ENCODE measurements around the gene SBF2.

GRCh38 chr11:9759519-9760192, 534.4 kb downstream of the SBF2 start:
- no peak for TF ChIP-seq CTCF (conservative IDR thresholded peaks at IDR 0.05)
- no peak for TF ChIP-seq ZFX (IDR thresholded peaks at IDR 0.05)

Measured in C4-2B (cell line).